Measurements from ENCODE around the gene FMN1. TPM values are rescaled to one million over a fixed set of nuclear protein-coding genes. Genes with fewer than 3 reads are reported as not detected.

Gene FMN1
- total and polyA plus RNA-seq, 12 donors, result 0.22 to 5.5 (median 3.3) TPM

DNA sequence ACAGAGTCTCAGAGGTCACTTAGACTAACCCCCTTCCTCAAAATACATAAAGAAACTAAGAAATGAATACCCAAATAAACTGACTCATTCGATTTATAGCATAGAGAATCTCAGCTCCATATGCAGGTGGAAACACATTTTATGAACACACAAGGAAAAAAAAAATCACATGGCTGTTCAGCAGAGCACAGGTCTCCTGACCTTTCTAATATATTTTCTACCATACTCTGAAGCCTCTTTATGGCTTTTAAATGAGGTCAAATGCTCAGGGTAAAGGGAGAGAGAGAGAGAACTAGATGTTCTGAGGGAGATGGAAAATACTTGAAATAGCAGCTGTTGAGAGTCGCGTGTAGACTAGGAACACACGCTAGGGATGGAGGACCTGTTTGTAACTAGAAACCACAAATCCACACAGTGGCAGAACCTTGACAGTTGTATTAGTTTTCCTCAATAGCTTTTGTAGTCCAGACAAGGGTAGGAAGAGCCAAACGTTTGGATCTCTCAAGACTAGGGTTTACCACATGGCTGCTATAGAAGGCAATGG, 165.3 kb downstream of the FMN1 start:
- WGBS, 2 donors, result 56 to 64% methylated on average over 5 of the region's 5 CpGs
- Histone ChIP-seq H3K27me3 (no peaks in the 10 kb centered on the region), H3K9me3 (no peaks in the 10 kb centered on the region), H3K4me1 (peaks cover 0 to 35% (median 12%) of the 10 kb centered on the region in 9 donors), H3K27ac (no peak overlapping the region), H3K4me3 (no peak overlapping the region), H3K36me3 (no peaks in the 10 kb centered on the region)
- DNase-seq (no peak), ATAC-seq (peak in 4 of 8 donors; percentile 9 to 71 (median 54))
- intact Hi-C loops (cut with DNase I), result no loop called here
- TF ChIP-seq CTCF (IDR thresholded peaks at IDR 0.05), result no peak

GRCh38 chr15:33028495-33028894, 166.0 kb downstream of the FMN1 start:
- ATAC-seq (no peak), DNase-seq (no peak)
- H3K9me3 ChIP-seq, result no peaks in the 10 kb centered on the region
- no peaks in the 10 kb centered on the region for H3K36me3 ChIP-seq
- H3K4me3 ChIP-seq, result no peak overlapping the region
- 71 to 83% methylated on average over 4 of the region's 4 CpGs for WGBS, 2 donors
- no peak overlapping the region for H3K27ac ChIP-seq
- no peaks in the 10 kb centered on the region for H3K27me3 ChIP-seq
- no peak for TF ChIP-seq CTCF (IDR thresholded peaks at IDR 0.05)
- intact Hi-C loops (cut with DNase I), result no loop called here
- peaks cover 0 to 35% (median 12%) of the 10 kb centered on the region in 9 donors for H3K4me1 ChIP-seq

GRCh38 chr15:33027306-33028035, 167.0 kb downstream of the FMN1 start:
- H3K27ac ChIP-seq, result peak overlapping the region in 3 of 10 donors; percentile 21 to 65 (median 48)
- intact Hi-C loops (cut with DNase I), result no loop called here
- H3K9me3 ChIP-seq, result no peaks in the 10 kb centered on the region
- H3K27me3 ChIP-seq, result no peaks in the 10 kb centered on the region
- ATAC-seq (no peak), DNase-seq (no peak)
- peaks cover 0 to 42% (median 16%) of the 10 kb centered on the region in 9 donors for H3K4me1 ChIP-seq
- no peak for TF ChIP-seq CTCF (IDR thresholded peaks at IDR 0.05)
- WGBS, 2 donors, result 66 to 72% methylated on average over 7 of the region's 7 CpGs
- H3K4me3 ChIP-seq, result no peak overlapping the region
- H3K36me3 ChIP-seq, result no peaks in the 10 kb centered on the region

GRCh38 chr15:33026614-33027013, 167.9 kb downstream of the FMN1 start:
- H3K4me3 ChIP-seq, result no peak overlapping the region
- H3K36me3 ChIP-seq, result no peaks in the 10 kb centered on the region
- intact Hi-C loops (cut with DNase I), result no loop called here
- H3K27me3 ChIP-seq, result no peaks in the 10 kb centered on the region
- H3K9me3 ChIP-seq, result no peaks in the 10 kb centered on the region
- peaks cover 3 to 50% (median 21%) of the 10 kb centered on the region in 9 donors for H3K4me1 ChIP-seq
- TF ChIP-seq CTCF (IDR thresholded peaks at IDR 0.05), result no peak
- DNase-seq, result peak in 1 of 2 donors; percentile 55
- H3K27ac ChIP-seq, result peak overlapping the region in 4 of 10 donors; percentile 21 to 65 (median 40)
- peak in 5 of 8 donors; percentile 32 to 70 (median 55) for ATAC-seq
- 16 to 20% methylated on average over 2 of the region's 2 CpGs for WGBS, 2 donors
